ENCODE measurements around the gene TNPO1.
"Not testable (repeated sequence)": the region's sequence is repeated elsewhere in the genome, so short reads cannot be mapped to it uniquely, and the experiment has no call there.

Gene TNPO1

DNA sequence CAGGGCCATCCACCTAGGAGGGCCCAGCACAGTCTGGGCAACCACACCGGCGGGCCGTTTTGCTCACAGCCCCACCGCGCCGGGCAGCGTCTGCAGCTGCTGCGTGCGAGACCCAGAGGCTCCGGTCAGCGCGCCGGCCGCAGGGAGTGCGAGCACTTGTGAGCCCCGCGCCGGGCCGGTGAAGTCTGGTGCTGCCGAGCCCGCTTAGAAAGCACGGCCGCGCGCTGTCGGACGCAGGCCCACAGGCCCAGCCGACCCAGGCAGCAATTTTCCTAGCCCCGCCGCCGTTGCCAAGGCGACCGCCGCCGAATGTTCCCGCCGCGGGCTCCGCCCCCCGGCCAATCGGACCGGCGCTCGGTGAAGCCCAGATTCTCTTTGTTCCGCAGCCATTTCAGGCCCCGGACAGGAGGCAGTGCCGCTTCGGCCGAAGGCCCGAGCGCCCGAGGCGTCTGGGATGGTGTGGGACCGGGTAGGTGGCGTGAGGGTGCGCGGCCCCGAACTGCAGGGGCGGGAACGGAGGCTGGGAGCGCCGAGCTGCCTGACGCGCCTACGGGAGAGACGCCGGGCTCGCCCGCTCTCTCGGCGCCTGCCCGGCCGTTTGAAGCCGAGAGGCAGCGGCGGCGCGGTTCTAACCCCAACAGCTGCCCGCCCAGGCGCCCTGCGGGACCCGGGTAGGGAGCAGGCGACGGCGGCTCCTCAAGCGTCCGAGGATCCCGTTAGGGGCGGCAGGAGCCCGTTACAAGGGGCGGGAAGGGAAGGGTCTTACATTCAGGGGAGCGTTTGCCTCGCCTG is at the start of gene TNPO1:
Gene TNPO1, plus strand, starts transcription at position 378 of the 792 bp plus-strand sequence. Its CDS starts 77 bp downstream, at position 455.
- DNase-seq, result peak; percentile 85

DNA sequence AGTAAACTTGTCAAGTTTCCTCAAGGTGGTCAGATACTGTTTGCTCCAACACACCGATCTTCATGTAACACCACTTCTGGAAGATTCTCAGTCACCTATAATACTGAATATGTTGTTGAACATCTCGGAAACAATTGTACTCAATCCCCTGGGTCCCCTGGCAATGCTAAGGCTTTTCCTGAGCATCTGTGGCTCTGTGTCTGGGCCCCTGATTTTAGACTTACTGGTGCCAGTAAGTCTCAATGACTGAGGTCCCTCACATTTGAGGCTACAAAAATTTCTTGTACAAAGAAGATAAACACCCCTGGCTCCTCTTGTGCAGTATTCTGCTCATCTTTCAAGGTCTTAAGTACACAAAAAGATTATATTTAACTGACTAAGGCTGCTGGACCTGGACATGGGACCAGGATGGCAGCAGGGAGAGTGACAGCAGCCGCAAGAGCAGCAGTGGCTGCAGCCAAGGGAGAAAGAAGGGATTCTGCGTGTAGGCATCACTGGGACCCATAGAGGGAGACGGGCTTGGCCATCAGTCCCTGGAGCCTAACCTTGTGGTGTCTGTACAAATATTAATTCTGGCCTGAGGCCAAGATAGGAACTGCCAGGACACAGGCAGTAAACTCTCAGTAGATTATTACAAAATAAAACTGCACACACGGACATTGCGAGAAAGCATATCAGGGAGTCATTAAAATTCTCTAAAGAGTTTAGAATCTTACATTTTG is 49.0 kb upstream of the TNPO1 start:
- DNase-seq, result no peak

DNA sequence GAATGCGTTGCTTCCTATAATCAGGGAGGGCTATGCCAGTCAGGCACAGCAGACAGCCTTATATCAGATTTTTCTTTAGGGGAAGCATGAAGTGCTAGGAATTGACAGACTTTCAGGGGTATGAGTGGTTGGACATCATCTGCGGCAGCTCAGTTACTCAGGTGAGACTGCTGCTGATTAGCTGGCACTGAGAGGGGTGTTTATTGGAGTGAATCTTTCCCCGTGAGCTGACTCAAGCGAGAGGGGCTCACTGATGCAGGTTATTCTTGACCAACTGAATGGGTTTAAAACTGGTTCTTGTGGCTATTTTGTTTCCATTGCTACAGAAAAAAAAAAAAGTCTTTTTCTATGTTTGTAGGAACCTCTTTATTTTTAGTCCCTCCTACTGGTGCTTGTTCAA is 46.2 kb upstream of the TNPO1 start:
- no peak for DNase-seq

DNA sequence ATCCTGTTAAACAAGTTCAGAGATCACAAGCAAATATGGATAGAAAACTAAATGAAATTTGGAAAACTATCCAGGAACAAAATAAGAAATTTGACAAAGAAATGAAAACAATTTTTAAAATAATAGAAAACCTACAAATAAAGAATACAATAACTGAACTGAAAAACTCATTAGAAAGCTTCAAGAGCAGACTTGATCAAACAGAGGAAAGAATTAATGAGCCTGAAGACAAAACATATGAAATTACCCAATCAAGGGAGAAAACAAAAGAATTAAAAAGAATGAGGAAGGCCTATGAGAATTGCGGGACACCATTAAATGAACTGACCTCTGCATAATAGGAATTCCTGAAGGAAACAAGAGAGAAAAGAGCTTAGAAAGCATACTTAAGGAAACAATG is 39.8 kb upstream of the TNPO1 start:
- no peak for DNase-seq

DNA sequence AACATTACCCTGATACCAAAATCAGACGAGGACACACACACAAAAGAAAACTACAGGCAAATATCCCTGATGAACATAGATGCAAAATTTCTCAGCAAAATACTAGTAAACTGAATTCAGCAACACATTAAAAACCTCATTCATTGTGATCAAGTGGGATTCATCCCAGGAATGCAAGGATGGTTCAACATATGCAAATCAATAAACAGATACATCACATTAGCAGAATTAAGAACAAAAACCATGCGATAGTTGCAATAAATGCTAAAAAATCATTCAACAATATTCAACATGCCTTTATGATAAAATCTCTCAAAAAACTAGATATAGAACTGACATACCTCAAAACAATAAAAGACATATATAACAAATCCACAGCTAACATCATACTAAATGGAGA is 36.9 kb upstream of the TNPO1 start:
- no peak for DNase-seq

DNA sequence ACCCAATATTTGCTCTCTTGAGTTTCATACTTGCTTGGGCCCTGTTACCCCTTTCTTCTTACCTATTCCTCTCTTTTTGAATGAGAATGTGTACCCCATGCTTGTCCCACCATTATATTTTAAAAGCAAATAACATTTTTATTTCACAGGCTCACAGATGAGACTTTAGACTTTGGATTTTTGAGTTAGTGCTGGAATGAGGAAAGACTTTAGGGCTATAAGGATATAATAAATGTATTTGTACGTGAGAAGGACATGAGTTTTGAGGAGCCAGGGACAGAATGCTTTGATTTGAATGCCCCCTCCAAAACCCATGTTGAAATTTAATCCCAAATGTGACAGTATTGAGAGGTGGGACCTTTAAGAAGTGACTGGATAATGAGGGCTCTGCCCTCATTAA is 33.1 kb upstream of the TNPO1 start:
- DNase-seq, result no peak

DNA sequence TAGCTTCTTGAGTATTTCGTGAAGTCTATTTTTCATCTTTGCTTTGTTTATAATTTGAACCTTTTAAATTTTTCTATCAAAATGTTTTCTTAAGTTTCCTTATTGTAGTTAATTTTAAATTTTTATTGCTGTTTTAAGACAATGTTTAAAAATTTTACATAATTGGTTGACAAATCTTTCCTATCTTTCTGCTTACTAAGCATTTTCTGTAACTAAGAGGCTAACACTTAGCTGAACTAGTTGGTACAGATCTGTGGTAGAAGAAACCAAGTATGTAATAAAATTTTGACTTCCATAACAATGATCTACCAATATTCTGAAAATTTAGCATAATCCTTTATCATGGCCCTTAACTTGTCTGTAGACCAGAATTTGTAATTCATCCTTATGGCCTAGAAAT is 32.3 kb upstream of the TNPO1 start:
- DNase-seq, result no peak

DNA sequence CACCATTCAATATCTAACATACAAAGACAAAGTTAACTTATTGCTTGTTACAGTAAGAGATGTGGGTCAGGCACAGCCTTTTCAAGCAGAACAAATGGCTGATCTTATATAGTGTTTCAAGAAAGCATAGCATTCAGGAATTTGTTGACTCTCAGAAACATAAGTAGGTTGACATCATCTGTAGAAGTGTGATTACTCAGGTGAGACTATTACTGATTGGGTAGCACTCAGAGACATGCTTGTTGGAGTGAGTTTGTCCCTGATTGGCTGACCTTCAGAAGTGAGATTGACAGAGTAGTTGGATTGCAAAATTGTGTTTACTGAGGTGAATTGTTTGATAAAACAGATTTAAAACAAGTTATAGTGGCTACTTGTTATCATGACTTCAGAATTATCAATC is 30.7 kb upstream of the TNPO1 start:
- DNase-seq, result no peak

DNA sequence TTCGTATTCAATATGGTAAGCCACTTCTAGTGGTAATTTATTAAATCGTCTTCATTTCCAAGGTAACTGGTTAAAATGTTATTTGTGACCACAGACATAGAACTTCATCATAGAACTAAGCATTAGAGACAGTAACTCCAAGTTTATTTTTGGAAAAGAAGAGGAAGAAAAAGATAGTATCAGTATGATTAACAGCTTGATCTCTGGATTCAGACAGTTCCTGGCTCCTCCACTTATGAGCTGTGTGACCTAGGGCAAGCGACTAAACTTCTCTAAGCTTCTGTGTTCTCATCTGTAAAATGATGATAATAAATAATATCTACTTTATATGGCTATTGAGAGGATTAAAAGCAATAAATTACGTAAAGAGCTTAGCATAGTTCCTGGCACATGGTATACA is 29.8 kb upstream of the TNPO1 start:
- no peak for DNase-seq

DNA sequence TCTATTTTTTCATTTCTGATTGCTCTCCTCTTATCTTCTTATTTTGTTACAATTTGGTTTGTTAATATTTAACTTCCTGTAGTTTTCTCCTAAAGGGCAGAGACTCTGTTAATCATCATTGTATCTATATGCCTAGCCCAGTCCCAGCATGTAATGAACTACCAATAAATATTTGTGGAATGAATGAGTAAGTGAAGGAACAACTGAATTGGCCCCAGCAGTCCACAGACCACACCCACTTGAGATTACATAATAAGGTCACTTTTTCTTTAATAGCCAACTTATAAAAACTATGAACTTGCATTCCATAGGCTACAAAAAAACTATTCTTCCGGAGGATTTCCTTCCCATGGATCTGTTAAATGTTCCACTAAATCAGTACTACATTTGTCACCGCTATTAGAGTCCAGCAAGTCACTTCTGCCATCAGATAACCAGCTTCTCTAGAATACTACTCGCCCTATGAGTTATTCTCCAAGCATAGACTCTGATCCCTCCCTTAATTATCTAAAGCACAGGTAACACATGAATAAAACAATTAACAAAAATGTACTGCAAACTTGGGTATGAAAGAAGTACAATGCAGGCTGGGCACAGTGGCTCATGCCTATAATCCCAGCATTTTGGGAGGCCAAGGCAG is 27.5 kb upstream of the TNPO1 start:
- DNase-seq, result no peak

DNA sequence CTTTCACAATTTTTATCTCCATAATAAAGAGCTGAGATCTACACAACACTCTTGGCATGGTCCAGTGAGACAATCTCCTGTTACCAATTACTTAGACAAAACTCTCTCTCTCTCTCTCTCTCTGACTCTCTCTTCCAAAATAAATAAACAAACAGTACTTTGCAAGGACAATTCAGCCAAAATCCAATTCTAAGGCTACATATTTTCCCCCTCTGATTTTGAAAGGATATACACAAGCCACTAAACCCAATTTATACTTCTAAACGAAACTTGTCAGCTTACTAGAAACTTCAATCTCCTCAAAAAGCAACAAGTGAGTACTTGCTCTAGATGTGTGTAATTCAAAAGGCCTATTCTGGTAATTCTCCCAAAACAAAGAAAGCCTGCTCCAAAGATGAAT is 26.3 kb upstream of the TNPO1 start:
- no peak for DNase-seq

DNA sequence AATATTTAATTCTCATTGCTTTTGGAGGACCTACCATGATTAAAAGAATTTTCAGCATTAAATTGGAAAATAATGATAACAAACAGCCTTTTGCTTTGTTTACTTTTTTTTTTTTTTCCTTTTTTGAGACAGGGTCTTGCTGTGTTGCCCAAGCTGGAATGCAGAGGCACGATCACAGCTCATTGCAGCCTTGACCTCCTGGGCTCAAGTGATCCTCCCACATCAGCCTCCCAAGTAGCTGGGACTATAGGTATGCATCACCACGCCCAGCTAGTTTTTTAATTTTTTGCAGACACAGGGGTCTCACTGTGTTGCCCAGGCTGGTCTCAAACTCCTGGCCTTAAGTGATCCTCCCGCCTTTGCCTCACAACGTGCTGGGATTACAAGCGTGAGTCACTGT is 23.8 kb upstream of the TNPO1 start:
- not testable (repeated sequence) for DNase-seq

DNA sequence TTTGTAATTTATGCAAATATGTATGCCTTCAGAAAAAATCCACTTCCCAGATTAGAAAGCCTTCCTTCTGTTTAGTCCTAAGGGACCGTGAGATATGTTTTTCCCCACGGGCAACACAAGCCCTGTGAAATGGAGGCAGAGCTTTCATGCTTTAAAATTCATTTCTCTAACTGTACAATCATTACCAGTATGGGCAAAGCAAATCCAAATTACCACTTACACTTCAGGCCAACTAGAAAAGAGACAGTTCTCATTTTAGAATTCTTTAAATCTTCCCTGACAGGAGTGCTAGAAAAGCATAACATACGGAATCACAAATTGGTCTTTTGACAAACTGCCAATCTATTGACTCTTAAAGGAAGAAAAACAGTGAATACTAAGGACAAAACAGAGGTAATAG is 20.5 kb upstream of the TNPO1 start:
- no peak for DNase-seq

DNA sequence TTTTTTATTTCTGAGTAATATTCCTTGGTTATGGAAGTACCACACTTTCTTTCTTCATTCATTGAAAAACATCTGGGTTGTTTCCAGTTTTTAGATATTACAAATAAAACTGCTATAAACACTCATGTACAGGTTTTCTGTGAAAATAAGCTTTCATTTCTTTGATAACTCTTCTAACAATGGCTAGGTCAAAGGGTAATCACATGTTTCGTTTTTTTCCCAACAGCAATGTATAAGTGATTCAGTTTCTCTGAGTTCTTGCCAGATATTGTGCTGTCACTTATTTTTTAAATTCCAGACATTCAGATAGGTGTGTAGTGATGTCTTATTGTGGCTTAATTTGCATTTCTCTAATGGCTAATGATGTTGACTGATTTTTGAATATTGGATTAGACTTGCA is 16.7 kb upstream of the TNPO1 start:
- DNase-seq, result no peak

DNA sequence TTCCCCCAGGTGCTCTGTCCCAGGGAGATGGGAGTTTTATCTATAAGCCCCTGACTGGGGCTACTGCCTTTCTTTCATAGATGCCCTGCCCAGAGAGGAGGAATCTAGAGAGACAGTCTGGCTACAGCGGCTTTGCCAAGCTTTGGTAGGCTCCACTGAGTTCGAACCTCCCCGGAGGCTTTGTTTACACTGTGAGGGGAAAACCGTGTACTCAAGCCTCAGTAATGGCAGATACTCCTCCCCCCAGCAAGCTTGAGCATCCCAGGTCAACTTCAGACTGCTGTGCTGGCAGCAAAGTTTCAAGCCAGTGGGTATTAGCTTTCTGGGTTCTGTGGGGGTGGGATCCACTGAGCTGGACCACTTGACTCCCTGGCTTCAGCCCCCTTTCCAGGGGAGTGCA is 7.8 kb upstream of the TNPO1 start:
- DNase-seq, result not testable (repeated sequence)

DNA sequence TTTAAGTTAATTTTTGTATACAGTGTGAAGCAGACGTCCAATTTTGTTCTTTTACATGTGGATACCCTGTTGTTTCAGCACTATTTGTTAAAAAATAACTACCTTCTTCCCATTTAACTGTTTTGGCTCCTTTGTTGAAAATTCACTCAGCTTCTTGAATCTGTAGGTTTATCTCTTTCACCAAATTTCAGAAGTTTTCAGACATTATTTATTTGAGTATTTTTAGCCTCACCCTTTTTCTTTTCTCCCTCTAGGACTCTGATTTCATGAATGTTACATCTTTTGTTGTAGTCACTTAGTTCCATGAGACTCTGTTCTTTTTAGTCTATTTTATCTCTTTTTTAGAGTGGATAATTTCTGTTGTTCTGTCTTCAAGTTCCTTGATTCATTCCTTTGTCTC is 4.6 kb upstream of the TNPO1 start:
- no peak for DNase-seq

DNA sequence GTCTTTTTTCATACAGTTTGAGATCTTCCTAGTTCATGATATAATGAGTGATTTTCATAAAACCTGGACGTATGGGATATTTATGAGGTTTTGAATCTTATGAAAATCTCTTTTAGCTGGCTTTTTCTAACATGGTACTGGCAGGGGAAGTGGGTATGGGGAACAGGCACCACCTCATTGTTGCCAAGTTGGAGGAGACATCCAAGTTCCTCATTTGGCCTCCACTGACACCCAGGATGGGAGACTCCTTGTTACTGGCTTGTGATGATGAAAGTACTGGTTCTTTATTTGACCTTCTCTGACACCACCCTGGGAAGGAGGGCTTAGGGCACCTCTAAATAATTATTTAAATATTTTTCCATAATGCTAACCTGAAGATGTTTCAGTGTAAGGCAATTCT is 4.0 kb upstream of the TNPO1 start:
- no peak for DNase-seq

DNA sequence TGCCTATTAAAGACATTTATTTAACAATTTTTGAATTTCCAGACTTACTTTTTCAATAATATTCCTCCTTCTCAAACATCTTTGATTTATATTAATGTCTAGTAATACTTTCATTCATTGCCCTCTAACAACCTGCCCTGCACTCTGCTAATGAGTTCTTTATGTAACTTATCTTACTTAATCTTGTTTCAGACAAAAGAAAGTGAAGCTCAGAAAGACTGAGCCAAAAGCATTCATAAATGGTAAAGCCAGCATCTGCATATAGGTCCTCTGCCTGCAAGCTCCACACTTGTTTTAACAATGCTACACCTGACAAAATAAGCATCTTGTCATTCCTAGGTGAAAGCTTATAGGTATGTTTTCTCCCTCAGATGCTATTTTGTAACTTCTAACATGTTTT is 2.4 kb upstream of the TNPO1 start:
- DNase-seq, result no peak

DNA sequence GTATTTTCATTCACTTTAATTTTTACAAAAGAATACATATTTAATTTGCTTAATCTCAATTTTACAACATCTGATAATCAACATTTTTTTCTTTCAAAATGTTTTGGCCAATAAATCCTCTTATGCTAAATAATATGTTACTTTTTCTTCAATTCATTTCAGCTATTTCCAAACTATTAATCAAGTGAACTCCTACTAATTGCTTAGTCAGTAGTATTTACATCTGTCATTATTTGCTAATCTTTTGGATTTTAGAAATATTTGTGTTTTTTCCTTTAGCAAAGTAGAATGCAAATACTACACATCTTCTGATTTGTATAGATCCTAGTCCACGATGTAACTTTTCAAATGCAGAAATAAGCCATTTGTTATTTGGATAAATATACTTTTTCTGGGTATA is 1.6 kb upstream of the TNPO1 start:
- no peak for DNase-seq

DNA sequence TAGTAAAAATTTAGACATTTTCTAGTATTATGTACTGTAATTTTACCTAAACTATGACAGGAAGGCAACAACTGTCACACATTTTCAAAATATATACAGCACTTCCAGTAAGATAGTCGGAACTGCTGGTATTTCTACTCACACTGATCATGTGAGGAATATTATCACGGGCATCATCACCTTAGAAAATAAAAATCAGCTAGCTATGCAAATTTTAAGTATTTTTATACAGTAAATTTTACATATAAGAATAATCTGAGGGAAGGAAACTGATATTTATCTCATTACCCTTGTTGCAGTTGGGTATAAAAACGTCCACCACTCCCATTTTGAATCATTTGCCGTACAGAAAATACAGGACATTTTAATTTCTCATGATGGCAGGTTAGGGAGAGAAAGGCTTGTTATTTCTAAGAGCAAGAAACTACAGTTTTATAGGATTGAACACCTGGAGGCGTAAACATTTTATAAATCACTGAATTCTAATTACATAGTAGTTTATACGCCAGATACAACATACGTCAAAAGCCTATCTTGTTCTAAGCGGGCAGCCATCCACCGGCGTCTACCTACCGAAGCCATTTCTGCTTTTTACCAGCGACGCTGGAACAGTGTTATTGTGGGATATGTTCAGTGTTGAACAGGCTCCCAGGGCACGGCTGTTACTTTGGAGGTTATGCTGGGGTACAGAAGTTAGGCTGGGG is 729 bp upstream of the TNPO1 start:
- no peak for DNase-seq

DNA sequence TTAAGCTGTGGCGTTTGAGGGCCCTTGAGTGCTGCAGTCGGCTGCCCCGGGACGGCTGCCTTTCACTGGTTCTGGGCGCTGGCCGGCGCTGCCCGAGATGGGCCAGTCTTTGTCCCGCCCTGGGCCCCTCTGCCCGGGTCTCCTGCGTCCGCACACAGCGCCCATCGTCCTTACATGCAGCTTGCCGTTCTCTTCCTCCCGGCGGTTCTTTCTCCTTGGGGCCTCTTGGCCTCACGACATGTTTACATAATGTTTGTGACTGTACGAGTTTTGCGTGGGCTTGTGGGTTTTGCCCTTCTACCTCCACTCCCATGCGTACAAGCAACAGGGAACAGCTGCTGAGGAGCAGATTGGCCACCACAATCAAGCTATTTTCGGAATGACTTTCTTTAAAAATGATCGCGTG is 618 bp downstream of the TNPO1 start:
- peak; percentile 51 for DNase-seq

DNA sequence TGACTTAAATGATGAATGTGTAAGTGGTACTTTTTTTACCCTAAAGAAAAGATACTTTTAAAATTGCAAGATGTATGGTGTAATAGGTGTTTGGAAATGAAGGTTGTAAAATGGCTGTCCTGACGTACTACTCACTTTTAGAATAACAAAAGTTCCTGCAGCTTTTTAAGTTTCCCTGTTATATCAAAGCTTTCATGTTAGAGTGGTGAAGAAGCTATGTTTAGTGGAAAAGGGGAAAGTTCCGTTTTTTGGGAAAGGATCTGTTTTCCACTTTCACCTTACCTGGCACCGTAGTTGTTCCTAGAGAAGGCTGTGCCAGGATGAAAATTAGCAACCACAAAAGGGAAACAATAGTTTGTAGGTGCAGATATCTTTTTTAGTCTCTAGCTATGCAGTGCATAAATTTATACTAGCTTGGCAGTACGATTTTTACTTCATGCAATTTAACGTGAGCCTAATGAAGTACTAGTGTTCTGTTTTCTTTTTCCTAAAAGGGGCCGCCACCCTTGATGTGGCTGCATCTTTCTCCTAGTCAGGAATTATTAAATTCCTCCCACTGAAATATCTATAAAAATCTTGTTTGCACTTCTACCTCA is 1.3 kb downstream of the TNPO1 start:
- no peak for DNase-seq
